ENCODE measurements around the gene KCNIP1. TPM values are rescaled to one million over a fixed set of nuclear protein-coding genes. Genes with fewer than 3 reads are reported as not detected.

The KCNIP1 gene
- total and polyA plus RNA-seq, 10 donors, result 0.08 to 20.0 (median 9.4) TPM

GRCh38 chr5:170630711-170631141 is 126.9 kb downstream of the KCNIP1 start:
- intact Hi-C loops (cut with DNase I; ENCODE audit: low total_unique reads), result loop anchor here (5.0 kb wide), 1 partner anchor 193 kb away; no protein-coding TSS in a partner anchor
- H3K4me3 ChIP-seq, result no peak overlapping the region
- no peaks in the 10 kb centered on the region for H3K9me3 ChIP-seq
- peak; percentile 22 for DNase-seq
- H3K36me3 ChIP-seq, result no peaks in the 10 kb centered on the region
- TF ChIP-seq POLR2AphosphoS5 (IDR thresholded peaks at IDR 0.05), result no peak
- TF ChIP-seq POLR2A (IDR thresholded peaks at IDR 0.05), result no peak
- no peak for TF ChIP-seq CTCF (IDR thresholded peaks at IDR 0.05 in 8 of 11, conservative IDR thresholded peaks at IDR 0.05 in 3 of 11)
- peak overlapping the region in 2 of 8 donors; percentile 75 to 77 for H3K27ac ChIP-seq
- 35 to 48% (median 38%) methylated on average over 3 of the region's 3 CpGs for WGBS, 5 donors
- H3K27me3 ChIP-seq (replicated peaks in 1 of 7), result peaks cover 0 to 14% (median 0%) of the 10 kb centered on the region in 7 donors
- H3K4me1 ChIP-seq, result peaks cover 5 to 40% (median 23%) of the 10 kb centered on the region in 6 donors

GRCh38 chr5:170631466-170632195 is 127.8 kb downstream of the KCNIP1 start:
- Histone ChIP-seq H3K9me3 (no peaks in the 10 kb centered on the region), H3K27ac (peak overlapping the region in 4 of 8 donors; percentile 72 to 80 (median 76)), H3K27me3 (replicated peaks in 1 of 7) (peaks cover 0 to 14% (median 0%) of the 10 kb centered on the region in 7 donors), H3K4me3 (no peak overlapping the region), H3K36me3 (no peaks in the 10 kb centered on the region), H3K4me1 (peaks cover 5 to 40% (median 23%) of the 10 kb centered on the region in 6 donors)
- intact Hi-C loops (cut with DNase I; ENCODE audit: low total_unique reads), result loop anchor here (5.0 kb wide), 1 partner anchor 194 kb away; no protein-coding TSS in a partner anchor
- peak; percentile 73 for DNase-seq
- 38 to 65% (median 62%) methylated on average over 12 to 16 of the region's 16 CpGs for WGBS, 5 donors
- TF ChIP-seq POLR2A (IDR thresholded peaks at IDR 0.05) (no peak), CTCF (IDR thresholded peaks at IDR 0.05 in 8 of 11, conservative IDR thresholded peaks at IDR 0.05 in 3 of 11) (peak in 3 of 11 experiments; percentile 30 to 45 (median 35)), POLR2AphosphoS5 (IDR thresholded peaks at IDR 0.05) (peak in 1 of 3 donors; percentile 20)

GRCh38 chr5:170632266-170632984 is 128.6 kb downstream of the KCNIP1 start:
- Histone ChIP-seq H3K27ac (peak overlapping the region; percentile 27 to 80 (median 74)), H3K4me3 (peak overlapping the region in 2 of 8 donors; percentile 22 to 51), H3K36me3 (no peaks in the 10 kb centered on the region), H3K27me3 (replicated peaks in 1 of 7) (peaks cover 0 to 14% (median 0%) of the 10 kb centered on the region in 7 donors), H3K4me1 (peaks cover 5 to 40% (median 23%) of the 10 kb centered on the region in 6 donors), H3K9me3 (no peaks in the 10 kb centered on the region)
- peak; percentile 66 for DNase-seq
- intact Hi-C loops (cut with DNase I; ENCODE audit: low total_unique reads), result loop anchor here (5.0 kb wide), 1 partner anchor 195 kb away; no protein-coding TSS in a partner anchor
- TF ChIP-seq POLR2A (IDR thresholded peaks at IDR 0.05) (no peak), CTCF (IDR thresholded peaks at IDR 0.05 in 8 of 11, conservative IDR thresholded peaks at IDR 0.05 in 3 of 11) (peak in 1 of 11 experiments; percentile 5)
- 41 to 62% (median 45%) methylated on average over 15 to 19 of the region's 19 CpGs for WGBS, 5 donors

- peak; percentile 87 for DNase-seq
- WGBS, 5 donors, result 0 to 1% (median 1%) methylated on average over 12 of the region's 12 CpGs
- H3K27ac ChIP-seq, result peak overlapping the region; percentile 27 to 80 (median 74)
These were observed 129.1 kb downstream of the KCNIP1 start for GRCh38 chr5:170632985-170633234.

More at GRCh38 chr5:170632985-170633234, 129.1 kb downstream of the KCNIP1 start:
- H3K36me3 ChIP-seq, result no peaks in the 10 kb centered on the region
- H3K9me3 ChIP-seq, result no peaks in the 10 kb centered on the region
- peak overlapping the region in 2 of 8 donors; percentile 22 to 51 for H3K4me3 ChIP-seq
- intact Hi-C loops (cut with DNase I; ENCODE audit: low total_unique reads), result loop anchor here (5.0 kb wide), 1 partner anchor 196 kb away; no protein-coding TSS in a partner anchor
- H3K27me3 ChIP-seq (replicated peaks in 1 of 7), result peaks cover 0 to 16% (median 0%) of the 10 kb centered on the region in 7 donors
- H3K4me1 ChIP-seq, result peaks cover 5 to 40% (median 23%) of the 10 kb centered on the region in 6 donors
- peak in 2 of 3 donors; percentile 41 to 59 for TF ChIP-seq POLR2AphosphoS5 (IDR thresholded peaks at IDR 0.05)
- no peak for TF ChIP-seq POLR2A (IDR thresholded peaks at IDR 0.05)
- peak in 10 of 11 experiments; percentile 89 to 96 (median 94) for TF ChIP-seq CTCF (IDR thresholded peaks at IDR 0.05 in 8 of 11, conservative IDR thresholded peaks at IDR 0.05 in 3 of 11)
